ENCODE measurements around the gene TMEM63C. TPM values are rescaled to one million over a fixed set of nuclear protein-coding genes. Genes with fewer than 3 reads are reported as not detected.
A peak's percentile ranks its signal among the peaks of the same experiment; 100 is the strongest.

TMEM63C gene
- total RNA-seq, 2 donors from 2014 or later: 1.1 to 1.6 TPM

DNA sequence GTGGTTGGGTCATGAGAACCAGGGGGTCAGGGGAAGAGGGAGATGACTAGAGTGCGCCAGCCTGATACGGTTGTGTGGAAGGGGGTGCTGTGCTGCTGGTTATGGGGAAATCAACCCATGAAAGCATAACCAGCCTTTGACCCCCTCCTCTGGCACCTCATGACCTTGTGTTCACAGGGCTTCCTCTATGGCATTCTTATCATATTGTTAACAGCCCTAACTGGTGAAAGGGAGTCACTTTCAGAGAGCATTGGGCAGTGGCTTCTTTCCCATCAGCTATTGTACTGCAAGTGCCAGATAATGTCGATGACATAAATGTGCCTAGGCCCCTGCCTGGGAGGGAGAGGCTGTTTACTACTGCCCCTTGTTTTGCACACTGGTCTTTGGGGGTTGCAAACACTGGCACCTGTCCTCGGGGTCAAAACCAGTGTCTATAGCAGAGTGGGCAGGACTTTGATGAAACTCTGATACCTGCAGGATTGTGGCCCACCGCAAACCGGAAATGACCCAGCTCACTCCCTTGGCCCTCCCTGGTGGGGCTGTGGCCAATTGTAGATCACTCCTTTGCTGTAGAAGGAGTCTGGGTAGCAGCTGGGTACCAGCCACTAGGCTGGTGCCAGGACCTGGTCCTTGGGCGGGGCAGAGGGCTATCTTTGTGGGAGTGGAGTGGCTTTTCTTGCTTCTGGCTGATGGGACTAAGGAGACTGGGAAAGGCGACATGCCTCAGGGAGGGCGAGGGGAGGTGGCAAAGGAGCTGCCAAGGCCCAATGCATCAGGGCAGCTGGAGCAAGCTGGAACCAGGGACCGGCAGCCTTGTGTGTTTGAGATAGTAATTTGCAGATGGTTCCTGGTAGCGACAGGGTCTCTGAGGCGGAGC lies 634 bp upstream of the TMEM63C start:
- Mint-ChIP-seq H3K4me1 (peaks cover 2% of the 10 kb centered on the region), H3K27me3 (ENCODE audit: insufficient read depth) (peaks cover 25% of the 10 kb centered on the region), H3K36me3 (ENCODE audit: low read depth) (no peaks in the 10 kb centered on the region), H3K4me3 (peak overlapping the region; percentile 63), H3K9me3 (no peaks in the 10 kb centered on the region), H3K27ac (no peak overlapping the region)
- TF ChIP-seq, protein P1, sequence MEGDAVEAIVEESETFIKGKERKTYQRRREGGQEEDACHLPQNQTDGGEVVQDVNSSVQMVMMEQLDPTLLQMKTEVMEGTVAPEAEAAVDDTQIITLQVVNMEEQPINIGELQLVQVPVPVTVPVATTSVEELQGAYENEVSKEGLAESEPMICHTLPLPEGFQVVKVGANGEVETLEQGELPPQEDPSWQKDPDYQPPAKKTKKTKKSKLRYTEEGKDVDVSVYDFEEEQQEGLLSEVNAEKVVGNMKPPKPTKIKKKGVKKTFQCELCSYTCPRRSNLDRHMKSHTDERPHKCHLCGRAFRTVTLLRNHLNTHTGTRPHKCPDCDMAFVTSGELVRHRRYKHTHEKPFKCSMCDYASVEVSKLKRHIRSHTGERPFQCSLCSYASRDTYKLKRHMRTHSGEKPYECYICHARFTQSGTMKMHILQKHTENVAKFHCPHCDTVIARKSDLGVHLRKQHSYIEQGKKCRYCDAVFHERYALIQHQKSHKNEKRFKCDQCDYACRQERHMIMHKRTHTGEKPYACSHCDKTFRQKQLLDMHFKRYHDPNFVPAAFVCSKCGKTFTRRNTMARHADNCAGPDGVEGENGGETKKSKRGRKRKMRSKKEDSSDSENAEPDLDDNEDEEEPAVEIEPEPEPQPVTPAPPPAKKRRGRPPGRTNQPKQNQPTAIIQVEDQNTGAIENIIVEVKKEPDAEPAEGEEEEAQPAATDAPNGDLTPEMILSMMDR (conservative IDR thresholded peaks at IDR 0.05): no peak
- Histone ChIP-seq H3K27me3 (ENCODE audit: control insufficient read depth, insufficient read depth, low read length, poor library complexity, severe bottlenecking) (peaks cover 12% of the 10 kb centered on the region), H3K4me3 (ENCODE audit: low read length) (no peak overlapping the region), H3K27ac (ENCODE audit: low read depth, low read length) (no peak overlapping the region), H3K9me3 (ENCODE audit: control insufficient read depth, low read length) (no peaks in the 10 kb centered on the region), H3K9ac (ENCODE audit: extremely low read depth, low read length, poor library complexity, severe bottlenecking) (no peak overlapping the region), H3K36me3 (ENCODE audit: control insufficient read depth, insufficient read depth, low read length) (no peaks in the 10 kb centered on the region), H3K4me1 (ENCODE audit: control insufficient read depth, insufficient read depth, low read length) (peaks cover 4% of the 10 kb centered on the region)
- 42 to 53% methylated on average over 6 to 12 of the region's 12 CpGs for WGBS, 2 experiments (ENCODE audit: insufficient coverage in 1 of 2, insufficient read length in 1 of 2)
- DNase-seq: no peak

DNA sequence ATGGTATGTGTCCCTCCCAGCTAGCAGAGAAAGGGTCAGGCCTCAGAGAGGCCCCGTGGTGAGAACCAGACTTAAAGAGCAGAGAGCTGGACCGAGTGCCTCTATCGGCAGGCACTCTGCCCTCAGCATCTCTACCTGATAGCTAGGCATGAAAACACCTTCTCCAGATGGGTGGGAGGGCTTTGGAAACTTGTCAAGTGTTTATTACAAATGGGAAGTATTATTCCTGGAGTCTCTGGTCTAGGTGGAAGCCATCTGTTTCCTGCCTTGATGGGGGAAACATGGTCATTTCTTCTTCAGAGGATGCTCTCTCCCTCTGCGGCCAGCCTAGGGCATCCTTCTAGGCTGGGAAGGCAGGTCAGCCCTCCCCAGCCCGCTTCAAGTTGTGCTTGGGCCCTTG lies 2.3 kb downstream of the TMEM63C start:
- WGBS, 2 experiments (ENCODE audit: insufficient coverage in 1 of 2, insufficient read length in 1 of 2): 82 to 84% methylated on average over 5 of the region's 5 CpGs
- H3K4me1 ChIP-seq (ENCODE audit: control insufficient read depth, insufficient read depth, low read length): peaks cover 9% of the 10 kb centered on the region
- H3K27me3 ChIP-seq (ENCODE audit: control insufficient read depth, insufficient read depth, low read length, poor library complexity, severe bottlenecking): peaks cover 12% of the 10 kb centered on the region
- no peak overlapping the region for H3K9ac ChIP-seq (ENCODE audit: extremely low read depth, low read length, poor library complexity, severe bottlenecking)
- H3K4me3 Mint-ChIP-seq: no peak overlapping the region
- peaks cover 5% of the 10 kb centered on the region for H3K4me1 Mint-ChIP-seq
- no peaks in the 10 kb centered on the region for H3K9me3 ChIP-seq (ENCODE audit: control insufficient read depth, low read length)
- TF ChIP-seq, protein P1 (conservative IDR thresholded peaks at IDR 0.05): no peak
- H3K27ac ChIP-seq (ENCODE audit: low read depth, low read length): no peak overlapping the region
- DNase-seq: no peak
- H3K4me3 ChIP-seq (ENCODE audit: low read length): no peak overlapping the region
- no peaks in the 10 kb centered on the region for H3K9me3 Mint-ChIP-seq
- H3K36me3 Mint-ChIP-seq (ENCODE audit: low read depth): no peaks in the 10 kb centered on the region
- no peaks in the 10 kb centered on the region for H3K36me3 ChIP-seq (ENCODE audit: control insufficient read depth, insufficient read depth, low read length)
- no peak overlapping the region for H3K27ac Mint-ChIP-seq
- peaks cover 23% of the 10 kb centered on the region for H3K27me3 Mint-ChIP-seq (ENCODE audit: insufficient read depth)

DNA sequence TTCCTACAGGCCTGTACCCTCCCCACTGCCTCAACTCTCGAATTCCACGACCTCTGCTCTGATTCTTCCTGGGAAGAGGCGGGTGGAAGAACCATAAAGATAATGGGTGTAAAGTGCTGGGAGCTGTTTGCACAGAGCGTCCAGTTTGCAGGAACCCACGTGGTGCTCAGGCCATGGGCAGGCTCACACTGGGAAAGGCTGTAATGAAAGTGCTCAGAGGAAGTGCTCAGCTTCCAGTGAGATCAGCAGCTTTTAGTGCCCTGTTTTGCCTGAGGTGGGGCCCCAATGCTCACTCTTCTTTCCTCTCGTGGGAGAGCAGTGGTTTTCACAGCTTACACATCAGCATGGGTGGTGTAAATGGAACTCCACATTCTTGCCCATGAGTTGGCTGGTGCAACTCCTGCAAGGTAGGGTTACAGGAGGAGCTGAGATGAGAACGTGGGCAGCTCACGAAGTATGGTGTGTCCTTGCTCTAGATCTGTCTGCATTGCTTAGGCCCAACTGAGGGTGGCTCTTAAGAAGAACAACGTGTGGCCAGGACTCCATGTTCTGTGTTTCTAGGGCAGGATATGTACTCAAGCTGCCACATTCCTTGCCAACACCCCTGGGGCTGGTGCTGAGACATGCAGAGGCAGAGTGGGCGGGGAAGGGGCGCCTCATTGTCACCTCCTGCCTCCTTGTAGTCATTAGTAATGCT lies 2.9 kb downstream of the TMEM63C start:
- WGBS, 2 experiments (ENCODE audit: insufficient coverage in 1 of 2, insufficient read length in 1 of 2): 80 to 87% methylated on average over 7 to 11 of the region's 11 CpGs
- peaks cover 5% of the 10 kb centered on the region for H3K4me1 Mint-ChIP-seq
- Histone ChIP-seq H3K4me1 (ENCODE audit: control insufficient read depth, insufficient read depth, low read length) (peaks cover 9% of the 10 kb centered on the region), H3K36me3 (ENCODE audit: control insufficient read depth, insufficient read depth, low read length) (no peaks in the 10 kb centered on the region), H3K27ac (ENCODE audit: low read depth, low read length) (no peak overlapping the region), H3K27me3 (ENCODE audit: control insufficient read depth, insufficient read depth, low read length, poor library complexity, severe bottlenecking) (peaks cover 12% of the 10 kb centered on the region), H3K9ac (ENCODE audit: extremely low read depth, low read length, poor library complexity, severe bottlenecking) (no peak overlapping the region), H3K4me3 (ENCODE audit: low read length) (no peak overlapping the region), H3K9me3 (ENCODE audit: control insufficient read depth, low read length) (no peaks in the 10 kb centered on the region)
- H3K27me3 Mint-ChIP-seq (ENCODE audit: insufficient read depth): peaks cover 20% of the 10 kb centered on the region
- no peak overlapping the region for H3K4me3 Mint-ChIP-seq
- DNase-seq: peak; percentile 68
- H3K36me3 Mint-ChIP-seq (ENCODE audit: low read depth): no peaks in the 10 kb centered on the region
- no peak overlapping the region for H3K27ac Mint-ChIP-seq
- TF ChIP-seq, protein P1 (conservative IDR thresholded peaks at IDR 0.05): no peak
- no peaks in the 10 kb centered on the region for H3K9me3 Mint-ChIP-seq

Measured in endodermal cell (in vitro differentiated cells).